ENCODE data around the gene CCDC74A.
"Not testable (repeated sequence)": the region's sequence is repeated elsewhere in the genome, so short reads cannot be mapped to it uniquely, and the experiment has no call there.

CCDC74A gene

GRCh38 chr2:131529864-131530445 is 2.3 kb downstream of the CCDC74A start:
- DNase-seq: not testable (repeated sequence)

- DNase-seq: not testable (repeated sequence)
Observed at GRCh38 chr2:131530626-131531344, 3.1 kb downstream of the CCDC74A start.

GRCh38 chr2:131531547-131532185 is 4.0 kb downstream of the CCDC74A start:
- not testable (repeated sequence) for DNase-seq

- not testable (repeated sequence) for DNase-seq
Observed at GRCh38 chr2:131532723-131533608, 5.3 kb downstream of the CCDC74A start.

GRCh38 chr2:131533609-131534316 is 6.1 kb downstream of the CCDC74A start:
- not testable (repeated sequence) for DNase-seq

GRCh38 chr2:131534317-131534672 is 6.6 kb downstream of the CCDC74A start:
- not testable (repeated sequence) for DNase-seq

- not testable (repeated sequence) for DNase-seq
Observed at GRCh38 chr2:131534965-131535364, 7.3 kb downstream of the CCDC74A start.

GRCh38 chr2:131535526-131535925 is 7.8 kb downstream of the CCDC74A start:
- DNase-seq: no peak

- not testable (repeated sequence) for DNase-seq
Observed at GRCh38 chr2:131535951-131536826, 8.5 kb downstream of the CCDC74A start.

- not testable (repeated sequence) for DNase-seq
Observed at GRCh38 chr2:131536841-131537240, 9.2 kb downstream of the CCDC74A start.

GRCh38 chr2:131538856-131539255 is 11.2 kb downstream of the CCDC74A start:
- DNase-seq: not testable (repeated sequence)

- no peak for DNase-seq
Observed at GRCh38 chr2:131542438-131543384, 15.0 kb downstream of the CCDC74A start.

- no peak for DNase-seq
Observed at GRCh38 chr2:131543385-131543891, 15.8 kb downstream of the CCDC74A start.

GRCh38 chr2:131544006-131544812 is 16.5 kb downstream of the CCDC74A start:
- not testable (repeated sequence) for DNase-seq

- not testable (repeated sequence) for DNase-seq
Observed at GRCh38 chr2:131544813-131545165, 17.1 kb downstream of the CCDC74A start.

GRCh38 chr2:131552871-131553270 is 25.2 kb downstream of the CCDC74A start:
- no peak for DNase-seq

GRCh38 chr2:131556998-131557397 is 29.3 kb downstream of the CCDC74A start:
- no peak for DNase-seq

GRCh38 chr2:131557558-131558321 is 30.1 kb downstream of the CCDC74A start:
- no peak for DNase-seq

Measured in CD4-positive, alpha-beta T cell treated with Interleukin-4 for 4 hours (primary cell).